HG03060 (cell line): Measurements from ENCODE around the gene SGTA.
A peak's percentile ranks its signal among the peaks of the same experiment; 100 is the strongest.

Experiments used
- ATAC-seq: cut with Tn5 transposase; IDR thresholded peaks from one replicate; pipeline ENCODE4 v1.9.1; 2021; ENCODE audit warnings: low read depth, moderate number of reproducible peaks; ENCODE audit not compliant: unreplicated experiment

Gene SGTA

DNA sequence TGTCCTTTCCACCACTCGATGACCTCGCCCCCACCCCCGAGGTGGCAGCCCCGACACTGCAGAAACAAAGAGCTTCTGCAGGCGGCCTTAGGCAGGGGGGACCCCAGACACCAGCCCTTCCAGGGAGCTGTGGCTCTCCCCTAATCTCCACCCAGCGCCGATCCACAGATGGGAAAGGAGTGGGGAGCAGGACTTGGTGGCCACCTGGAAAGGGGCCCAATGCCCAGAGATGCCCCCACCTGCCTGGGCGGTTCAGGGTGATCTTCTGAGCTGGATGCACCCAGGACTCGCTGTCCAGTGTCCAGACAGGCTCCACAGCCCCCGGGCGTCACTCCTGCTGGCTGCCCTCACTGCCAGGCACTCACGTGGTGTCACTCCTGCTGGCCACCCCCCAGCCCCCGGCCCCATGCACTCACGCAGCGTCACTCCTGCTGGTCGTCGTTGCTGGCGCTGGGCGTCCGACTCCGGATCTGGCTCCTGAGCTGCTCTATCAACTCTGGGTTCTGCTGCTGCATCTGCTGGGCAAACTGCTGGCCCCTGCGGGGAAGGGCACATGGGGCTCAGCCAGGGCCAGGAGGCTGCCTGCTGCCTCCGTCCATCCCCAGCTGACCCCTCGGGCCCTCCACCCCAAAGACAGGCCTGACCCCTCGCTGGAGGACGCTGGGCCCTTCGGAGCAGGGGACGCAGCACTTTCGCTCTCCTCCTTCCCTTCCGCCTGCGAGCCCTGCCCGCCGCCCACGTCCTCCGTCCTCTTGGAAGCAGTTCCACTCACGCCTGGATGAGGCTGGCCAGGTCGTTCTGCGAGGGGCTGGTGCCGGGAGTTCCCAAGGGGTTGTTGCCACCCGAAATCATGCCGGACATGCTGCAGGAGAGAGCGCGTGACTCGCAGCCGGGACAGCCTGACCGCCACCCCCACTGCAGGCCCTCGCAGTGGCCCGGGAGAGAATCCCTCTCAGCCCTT is 25.9 kb downstream of the SGTA start:
- no peak for ATAC-seq

DNA sequence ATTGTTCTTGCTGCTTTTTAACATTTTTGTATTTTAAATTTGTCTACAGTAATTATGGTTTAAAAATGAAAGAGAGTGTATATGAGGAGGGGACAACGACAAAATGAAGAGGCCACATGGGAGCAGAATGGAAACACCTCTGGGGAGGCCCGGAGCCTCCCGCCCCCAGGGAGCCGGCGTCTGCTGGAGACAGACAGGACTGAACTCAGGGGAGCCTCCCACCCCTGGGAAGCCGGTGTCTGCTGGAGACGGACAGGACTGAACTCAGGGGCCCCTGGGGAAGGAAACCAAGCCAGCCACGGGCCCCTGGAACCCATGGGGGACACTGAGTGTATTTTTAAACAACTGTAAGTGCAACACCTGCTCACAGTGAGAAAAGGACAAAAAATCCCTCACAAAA is 26.6 kb downstream of the SGTA start:
- no peak for ATAC-seq

DNA sequence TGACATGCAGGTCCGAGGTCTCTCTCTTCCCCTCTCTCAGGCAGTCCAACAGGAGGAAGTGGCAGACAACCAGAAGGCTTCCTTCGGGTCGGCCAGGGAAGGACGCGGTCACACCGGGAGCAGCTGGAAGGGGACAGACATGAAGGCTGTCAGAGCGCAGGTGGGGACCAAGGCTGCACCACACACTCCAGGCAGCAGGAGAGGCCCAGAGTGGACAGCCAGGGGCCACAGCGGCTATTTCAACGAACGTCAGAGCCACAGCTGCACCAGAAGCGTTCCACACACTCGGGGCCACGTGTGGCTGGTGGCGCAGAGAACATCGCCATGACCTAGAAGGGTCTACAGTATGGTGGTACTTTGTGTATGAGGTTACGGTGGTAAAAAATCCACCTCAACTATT is 27.3 kb downstream of the SGTA start:
- no peak for ATAC-seq

DNA sequence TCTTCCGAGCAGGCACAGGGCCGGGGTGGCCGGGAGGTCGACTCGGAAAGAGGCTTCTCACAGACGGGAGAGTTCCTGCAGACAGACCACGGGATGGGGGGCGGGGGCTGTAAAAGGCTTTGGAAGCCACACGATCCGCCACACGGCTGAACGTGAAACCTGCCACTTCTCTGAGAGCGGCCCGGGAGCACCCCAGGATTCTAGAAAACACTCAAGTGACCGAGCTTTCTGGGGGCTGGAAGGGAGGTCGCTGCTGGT is 27.7 kb downstream of the SGTA start:
- ATAC-seq = no peak

DNA sequence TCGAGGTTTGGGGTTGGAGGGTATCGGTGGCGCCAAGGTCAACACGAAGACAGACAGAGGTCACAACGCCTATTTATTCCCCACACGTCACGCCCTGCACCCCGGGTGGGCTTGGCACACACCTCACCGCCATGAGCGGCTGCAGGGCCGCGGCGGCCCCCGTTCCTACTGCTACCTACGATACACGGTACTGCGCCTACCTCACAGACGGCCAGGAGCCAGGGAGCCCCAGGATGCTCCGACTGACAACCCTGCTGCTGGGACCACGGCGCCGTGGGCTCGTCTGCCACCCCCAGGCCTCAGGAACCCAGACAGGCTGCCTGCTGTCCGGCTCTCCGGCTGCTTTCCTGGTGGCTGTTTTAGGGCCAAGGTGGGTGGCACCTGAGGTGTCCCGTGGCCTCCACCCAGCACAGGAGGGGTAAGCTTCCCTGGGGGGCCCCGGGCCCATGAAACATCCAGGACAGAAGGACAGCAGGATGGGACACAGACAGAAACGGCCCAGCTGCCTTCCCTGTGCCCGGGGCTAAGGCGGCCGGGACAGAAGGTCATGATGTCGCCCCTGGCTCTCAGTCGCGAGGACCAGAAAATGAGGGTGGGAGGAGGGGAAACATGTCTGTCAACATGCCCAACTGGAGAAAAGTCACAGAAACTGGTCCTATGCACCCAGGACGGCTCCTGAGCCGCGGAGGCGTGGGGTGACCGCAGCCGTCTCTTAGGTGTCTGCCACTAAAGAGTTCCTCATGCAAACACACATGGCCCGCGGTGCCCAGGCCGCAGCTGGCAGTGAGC is 28.2 kb downstream of the SGTA start:
- ATAC-seq = no peak

DNA sequence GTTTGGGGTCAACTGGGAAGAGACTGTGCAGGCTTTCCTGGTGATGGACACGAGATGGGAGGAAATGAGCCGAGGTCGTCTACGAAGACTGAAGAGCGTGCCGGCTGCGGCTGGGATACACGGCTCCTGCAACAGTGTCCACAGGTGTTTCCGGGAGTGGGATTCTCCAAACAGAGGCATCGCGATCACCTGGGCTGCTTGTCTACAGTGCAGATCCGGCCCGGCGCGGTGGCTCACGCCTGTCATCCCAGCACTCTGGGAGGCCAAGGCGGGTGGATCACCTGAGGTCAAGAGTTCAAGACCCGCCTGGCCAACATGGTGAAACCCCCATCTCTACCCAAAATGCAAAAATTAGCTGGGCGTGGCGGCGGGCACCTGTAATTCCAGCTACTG is 31.6 kb downstream of the SGTA start:
- no peak for ATAC-seq

DNA sequence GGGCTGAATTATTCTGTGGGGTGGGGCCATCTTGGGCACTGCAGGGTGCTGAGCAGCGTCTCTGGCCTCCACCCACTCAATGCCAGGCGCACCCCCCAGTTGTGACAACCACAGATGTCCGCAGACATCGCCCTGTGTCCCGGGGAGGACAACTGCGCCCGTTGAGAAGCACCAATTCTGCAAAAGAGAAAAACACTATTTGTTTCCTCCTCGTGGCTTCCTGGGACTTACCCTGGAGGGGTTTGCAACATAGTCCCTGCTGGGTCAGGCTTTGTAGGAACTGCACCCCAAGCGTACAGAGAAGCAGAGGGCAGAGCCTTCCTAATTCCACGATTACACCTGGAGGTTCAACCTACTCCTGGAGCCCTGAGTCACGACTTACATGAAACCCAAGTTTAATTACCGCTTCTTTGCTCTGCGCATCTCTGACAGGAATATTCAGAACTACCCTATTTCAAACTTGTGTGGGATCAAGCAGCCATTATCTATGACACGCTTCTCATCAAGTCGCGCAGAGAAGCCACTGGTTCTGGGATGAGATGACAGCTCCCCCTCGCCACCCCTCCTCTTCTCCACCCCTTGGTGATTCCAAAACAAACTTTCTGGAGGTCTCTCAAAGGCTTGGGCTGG is 32.1 kb downstream of the SGTA start:
- no peak for ATAC-seq

DNA sequence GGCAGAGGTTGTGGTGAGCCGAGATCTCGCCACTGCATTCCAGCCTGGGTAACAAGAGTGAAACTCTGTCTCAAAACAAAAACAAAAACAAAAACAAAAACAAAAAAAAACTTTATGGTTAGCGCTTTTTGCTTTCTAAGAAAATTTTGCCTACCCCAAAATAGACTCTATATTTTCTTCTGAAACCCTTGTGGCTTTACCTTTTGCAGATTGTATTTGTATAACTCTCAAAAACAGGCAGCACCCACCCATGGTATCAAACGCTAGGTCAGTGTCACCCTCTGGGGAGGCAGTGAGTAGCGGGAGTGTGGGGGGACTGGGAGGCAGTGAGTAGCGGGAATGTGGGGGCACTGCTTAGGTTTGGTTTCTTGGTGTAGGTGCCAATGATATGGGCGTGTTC is 35.7 kb downstream of the SGTA start:
- ATAC-seq = no peak

DNA sequence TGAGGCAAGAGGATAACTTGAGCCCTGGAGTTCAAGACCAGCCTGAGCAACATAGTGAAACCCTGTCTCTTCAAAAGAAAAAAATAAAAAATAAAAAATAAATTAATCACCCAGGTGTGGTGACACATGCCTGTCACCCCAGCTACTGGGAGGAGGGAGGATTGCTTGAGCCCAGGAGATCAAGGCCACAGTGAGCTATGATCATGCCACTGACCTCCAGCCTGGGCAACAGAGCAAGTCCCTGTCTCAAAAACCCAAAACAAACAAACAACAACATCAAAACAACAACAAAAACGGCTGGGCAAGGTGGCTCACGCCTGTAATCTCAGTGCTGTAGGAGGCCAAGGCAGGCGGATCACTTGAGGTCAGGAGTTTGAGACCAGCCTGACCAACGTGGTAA is 39.0 kb downstream of the SGTA start:
- no peak for ATAC-seq

DNA sequence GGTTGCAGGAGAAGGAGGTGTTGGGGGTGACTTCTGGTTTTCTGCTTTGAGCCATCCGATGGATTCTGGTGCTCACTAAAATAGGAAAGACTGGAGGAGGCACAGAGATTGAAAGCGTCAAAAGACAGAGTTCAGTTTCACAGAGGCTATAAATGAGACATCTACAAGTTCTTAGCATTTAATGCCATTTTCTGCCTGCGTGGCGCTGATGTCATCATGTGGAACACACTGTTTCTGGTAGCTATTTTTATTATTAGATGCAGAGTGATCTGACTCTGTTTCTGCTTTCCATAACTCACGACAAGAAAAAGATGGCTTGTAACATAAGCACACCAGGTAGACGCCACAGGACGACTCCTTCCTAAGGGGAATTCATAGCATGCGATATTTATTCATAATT is 40.0 kb downstream of the SGTA start:
- ATAC-seq = no peak

DNA sequence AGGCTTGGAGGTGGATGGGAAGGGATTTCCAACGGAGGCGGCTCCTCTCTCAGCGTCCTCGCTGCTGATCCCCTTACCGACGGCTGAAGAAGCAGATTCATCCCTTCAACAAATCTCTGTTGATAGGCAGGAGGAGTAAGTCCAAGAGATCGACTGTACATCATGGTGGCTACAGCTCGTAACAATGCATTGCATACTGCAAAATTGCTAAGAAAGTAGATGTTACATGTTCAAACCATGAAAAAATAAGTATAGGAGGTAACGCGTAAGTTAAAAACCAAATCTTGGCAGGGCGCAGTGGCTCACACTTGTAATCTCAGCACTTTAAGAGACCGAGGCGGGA is 42.8 kb downstream of the SGTA start:
- no peak for ATAC-seq

DNA sequence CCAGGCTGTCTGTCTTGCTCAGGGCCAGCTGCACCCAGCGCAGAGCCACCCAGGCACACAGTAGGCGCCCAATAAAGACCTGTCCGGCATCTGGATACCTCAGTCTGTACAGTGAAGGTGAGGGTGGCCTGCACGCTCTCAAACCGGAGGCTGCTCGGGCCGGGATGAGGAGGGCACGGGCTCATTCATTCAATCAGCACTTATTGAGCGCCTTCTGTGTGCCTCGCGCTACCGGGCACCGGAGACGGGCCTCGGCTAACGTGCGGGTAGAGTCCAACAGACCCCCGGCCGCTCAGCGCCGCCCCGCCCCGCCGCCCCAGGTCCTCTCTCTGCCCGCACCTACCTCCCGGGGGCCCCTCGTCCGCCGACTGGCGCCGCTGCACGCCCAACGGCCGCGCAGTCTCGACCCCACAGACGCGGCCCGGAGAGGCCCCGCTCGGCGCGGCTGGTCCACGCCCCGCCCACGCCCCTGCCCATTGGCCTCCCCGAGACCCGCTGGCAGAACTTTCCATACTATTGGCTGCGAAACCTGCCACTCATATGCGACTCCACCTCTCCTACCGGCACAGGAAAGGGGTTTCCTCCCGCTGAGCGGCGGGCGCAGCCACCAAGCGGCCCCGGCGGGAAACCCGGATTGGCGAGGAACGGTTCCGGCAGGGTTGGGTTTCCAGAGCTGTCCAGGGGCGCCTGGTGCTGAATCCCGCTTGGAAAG is 43.3 kb downstream of the SGTA start, which contains the start of gene SLC39A3:
Gene SLC39A3 (minus strand): TSS at position 416 of the 712 bp plus-strand sequence. CDS start 2,760 bp downstream, outside the sequence.
- peak; percentile 78 for ATAC-seq

DNA sequence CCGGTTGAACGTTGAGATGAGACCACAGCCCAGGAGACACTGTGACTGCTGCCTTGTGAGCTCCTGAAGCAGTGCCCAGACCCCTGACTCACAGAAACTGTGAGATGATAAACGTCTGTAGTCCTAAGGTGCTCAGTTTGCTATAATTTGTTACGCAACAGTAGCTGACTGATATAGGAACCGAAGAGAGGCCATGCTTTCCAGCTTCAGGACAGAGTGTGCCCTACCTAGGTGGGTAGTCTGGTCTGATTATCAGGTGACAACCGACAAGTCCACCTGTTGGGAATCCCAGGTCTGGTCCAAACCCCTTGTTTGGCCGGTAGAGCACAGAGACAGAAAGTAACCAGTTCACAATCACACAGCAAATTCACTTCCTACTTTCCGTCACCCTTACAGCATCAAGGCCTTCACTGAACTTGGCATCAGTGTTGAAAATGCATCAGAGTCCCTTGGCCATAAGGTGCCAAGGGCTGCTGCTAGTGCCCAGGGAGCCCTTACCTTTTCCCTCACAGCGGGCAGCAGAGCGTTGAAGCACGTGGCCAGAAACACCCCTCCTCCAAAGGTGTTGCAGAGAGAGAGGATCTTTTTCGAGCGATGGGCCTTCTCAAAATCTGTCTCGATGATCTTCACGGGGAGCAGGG is 46.4 kb downstream of the SGTA start:
- ATAC-seq = no peak

DNA sequence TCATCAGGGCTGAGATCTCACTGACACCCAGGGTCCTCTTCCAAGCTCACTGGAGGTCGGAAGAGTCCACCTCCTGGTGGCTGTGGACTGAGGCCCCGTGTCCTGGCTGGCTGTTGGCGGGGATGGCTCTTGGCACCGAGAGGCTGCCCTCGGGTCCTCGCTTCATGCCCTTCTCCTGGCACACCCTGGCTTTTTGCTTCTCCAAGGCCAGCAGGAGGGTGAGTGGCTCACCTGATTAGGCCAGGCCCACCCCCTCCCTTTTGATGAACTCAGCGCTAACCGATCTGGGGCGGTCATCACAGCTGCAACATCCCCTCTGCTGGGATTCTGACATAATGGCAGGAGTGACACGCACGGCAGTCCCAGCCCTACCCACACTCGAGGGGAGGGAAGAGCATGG is 47.7 kb downstream of the SGTA start:
- ATAC-seq = no peak

DNA sequence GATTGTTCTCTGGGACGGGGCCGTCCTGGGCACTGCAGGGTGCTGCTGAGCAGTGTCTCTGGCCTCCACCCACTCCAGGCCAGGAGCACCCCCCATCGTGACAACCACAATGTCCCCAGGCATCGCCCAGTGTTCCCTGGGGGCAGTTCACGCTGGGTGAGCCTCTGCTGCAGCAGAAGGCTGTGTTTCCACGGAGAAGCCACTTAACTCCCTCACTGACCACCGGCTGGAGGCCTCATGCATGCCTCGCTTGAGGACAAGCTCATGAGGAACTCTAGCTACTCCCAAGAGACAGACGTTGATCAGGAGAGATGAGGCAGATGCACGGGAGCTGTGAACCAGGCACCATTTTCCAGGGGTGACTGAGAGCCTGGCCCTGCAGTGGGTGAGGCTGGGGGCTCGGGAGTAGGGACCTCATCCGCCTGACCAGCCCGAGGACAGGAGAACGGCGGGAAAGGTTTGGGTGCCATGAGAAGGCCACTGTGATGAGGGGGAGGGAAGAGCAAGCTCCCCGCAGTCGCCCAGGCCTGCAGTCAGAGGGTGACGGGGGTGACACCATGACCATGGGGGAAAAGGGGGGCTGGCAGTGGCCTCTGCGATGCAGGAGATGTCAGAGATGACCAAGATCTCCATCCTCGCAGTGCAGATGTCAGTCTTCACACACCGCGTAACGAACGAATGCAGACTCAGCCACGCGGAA is 48.3 kb downstream of the SGTA start:
- ATAC-seq = no peak

DNA sequence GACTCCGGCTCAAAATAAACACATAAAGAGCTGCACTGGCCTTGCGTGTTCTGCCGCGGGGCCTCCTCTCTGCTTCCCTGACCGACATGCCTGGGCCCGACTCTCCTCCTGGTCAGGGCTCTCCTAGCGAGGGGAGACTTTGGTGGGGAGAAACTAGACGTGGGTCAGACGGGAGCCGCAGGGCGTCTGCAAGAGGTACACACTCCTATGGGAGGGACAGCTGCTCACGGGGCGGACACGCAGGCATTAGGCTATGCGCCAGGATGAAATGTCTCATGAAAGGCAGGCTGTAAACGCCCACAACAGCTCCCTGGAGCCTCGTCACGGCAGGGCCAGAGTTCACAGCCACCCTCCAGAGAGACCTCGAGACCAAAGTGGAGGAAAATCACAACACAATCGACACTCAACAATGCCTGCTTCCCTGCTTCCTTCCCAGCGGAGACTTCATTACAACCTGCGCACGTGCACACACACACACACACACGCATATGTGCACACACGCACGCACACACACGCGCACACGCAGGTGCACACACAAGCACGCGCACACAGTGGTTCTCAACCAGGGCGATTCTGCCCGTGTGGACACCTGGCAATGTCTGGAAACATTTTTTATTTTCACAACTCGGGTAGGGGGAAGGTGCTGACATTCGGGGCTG is 49.0 kb downstream of the SGTA start:
- ATAC-seq = no peak

DNA sequence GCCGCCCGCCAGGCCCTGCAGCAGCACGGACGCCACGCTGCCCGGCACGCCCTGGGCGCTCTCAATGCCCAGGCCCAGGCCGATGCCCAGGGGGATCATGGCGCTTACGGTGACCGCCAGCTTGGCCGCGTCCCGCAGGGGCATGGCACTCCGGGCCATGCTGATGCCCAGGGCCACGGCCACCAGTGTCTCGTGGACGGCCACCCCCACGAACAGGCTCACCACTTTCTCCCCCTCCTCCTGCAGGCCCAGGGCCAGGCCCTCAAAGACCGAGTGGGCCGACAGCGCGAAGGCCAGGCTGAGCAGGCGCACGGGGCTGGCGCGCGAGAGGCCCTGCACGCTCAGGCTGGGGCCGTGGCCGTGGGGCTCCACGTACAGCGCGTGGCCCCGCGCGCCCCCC is 50.2 kb downstream of the SGTA start:
- no peak for ATAC-seq

DNA sequence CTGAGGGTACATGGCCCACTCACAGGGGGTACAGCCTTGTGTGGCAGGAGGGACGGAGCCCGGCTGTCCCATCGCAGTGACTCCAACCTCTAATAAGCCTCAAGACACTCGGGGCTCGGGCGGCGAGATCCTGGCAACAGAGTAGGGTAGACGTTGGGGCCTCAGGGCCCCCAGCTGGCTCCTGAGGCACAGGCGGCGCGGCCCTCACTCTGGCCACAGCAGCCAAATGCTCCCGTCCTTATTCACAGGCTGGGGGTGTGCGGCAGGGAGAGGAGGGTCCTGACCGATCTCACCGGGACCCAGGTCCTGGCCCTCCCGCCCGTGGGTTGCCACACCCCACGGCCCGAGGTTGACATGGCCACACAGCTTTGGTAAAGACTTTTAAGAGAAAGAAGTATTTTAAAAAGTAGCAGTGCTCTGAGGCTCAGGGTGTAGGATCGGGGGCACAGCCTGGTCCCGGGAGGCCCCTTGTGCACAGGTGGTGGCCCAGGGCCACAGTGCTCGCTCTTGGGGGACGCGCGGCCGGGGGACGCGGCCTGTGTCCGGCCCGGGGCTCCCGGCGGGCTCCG is 50.8 kb downstream of the SGTA start:
- ATAC-seq = no peak
